Common myeloid progenitor, CD34-positive (primary cell): ENCODE results near the gene MTG2.

ENCODE experiments used
- CTCF ChIA-PET: fragments of 350-600 bp; sonication (Branson Sonifier 250); formaldehyde crosslinking; loops from one replicate; lab custom pipeline; 2021; ENCODE audit warnings: antibody characterized with exemption; lab: Charles Lee
- POLR2A ChIA-PET: fragments of 350-600 bp; sonication (Branson Sonifier 250); formaldehyde crosslinking; loops from one replicate; lab custom pipeline; 2021; ENCODE audit warnings: antibody characterized with exemption; lab: Charles Lee
- DNase-seq, 3 donors: peaks; one replicate each; pipeline versions ENCODE4 v3.0.0 to v3.0.0-alpha.2; 2013
- H3K27ac ChIP-seq, 2 experiments: 1 replicate in 1 of 2; 2 replicates in 1 of 2; pipeline ENCODE4 v1.7.0; 2013; ENCODE audit warnings: inconsistent platforms in 2 of 2, low read length in 2 of 2, mild to moderate bottlenecking in 2 of 2, low read depth in 1 of 2, moderate library complexity in 1 of 2; ENCODE audit not compliant: severe bottlenecking in 2 of 2, insufficient read depth in 1 of 2, poor library complexity in 1 of 2
- H3K27me3 ChIP-seq, 5 experiments: replicated peaks in 2 of 5; 1 replicate in 3 of 5; 2 replicates in 2 of 5; pipeline versions ENCODE4 v1.6.1 to v1.7.0; 2013; ENCODE audit warnings: low read length in 4 of 5, mild to moderate bottlenecking in 2 of 5, moderate library complexity in 2 of 5, inconsistent platforms in 1 of 5; ENCODE audit not compliant: insufficient read depth in 5 of 5, control insufficient read depth in 4 of 5
- H3K36me3 ChIP-seq, 4 experiments: 1 replicate in 2 of 4; 2 replicates in 2 of 4; pipeline versions ENCODE4 v1.6.1 to v1.7.0; 2013; ENCODE audit warnings: low read length in 3 of 4, control low read depth in 1 of 4, mild to moderate bottlenecking in 1 of 4; ENCODE audit not compliant: control insufficient read depth in 4 of 4, insufficient read depth in 4 of 4
- H3K4me1 ChIP-seq, 4 experiments: 1 replicate in 3 of 4; 2 replicates in 1 of 4; pipeline versions ENCODE4 v1.6.1 to v1.7.1; 2013; ENCODE audit warnings: low read length in 3 of 4, mild to moderate bottlenecking in 3 of 4, control low read depth in 1 of 4, inconsistent platforms in 1 of 4, moderate library complexity in 1 of 4; ENCODE audit not compliant: control insufficient read depth in 4 of 4, insufficient read depth in 4 of 4; ENCODE audit errors: control extremely low read depth in 1 of 4
- H3K4me3 ChIP-seq, 7 experiments: 1 replicate in 4 of 7; 2 replicates in 3 of 7; pipeline versions ENCODE4 v1.5.1 to v1.7.0; 2013; ENCODE audit warnings: mild to moderate bottlenecking in 7 of 7, low read length in 6 of 7, moderate library complexity in 6 of 7, inconsistent platforms in 2 of 7, low read depth in 2 of 7, control low read depth in 1 of 7; ENCODE audit not compliant: insufficient read depth in 4 of 7, control insufficient read depth in 1 of 7; ENCODE audit errors: extremely low read depth in 1 of 7
- H3K9me3 ChIP-seq, 5 experiments: 1 replicate in 4 of 5; 2 replicates in 1 of 5; pipeline versions ENCODE4 v1.6.1 to v1.7.1; 2013; ENCODE audit warnings: low read length in 4 of 5, mild to moderate bottlenecking in 2 of 5, inconsistent platforms in 1 of 5, low read depth in 1 of 5, moderate library complexity in 1 of 5; ENCODE audit not compliant: control insufficient read depth in 4 of 5, insufficient read depth in 2 of 5; ENCODE audit errors: control extremely low read depth in 1 of 5
- WGBS: methylation state at CpG from one replicate; pipeline ENCODE4 v1.1.5; 2013; ENCODE audit not compliant: insufficient coverage; 5-methylcytosine and 5-hydroxymethylcytosine counted together

MTG2 gene

GRCh38 chr20:62248890-62249560, 66.2 kb downstream of the MTG2 start:
- Histone ChIP-seq H3K27ac (no peak overlapping the region), H3K36me3 (peaks cover 0 to 11% (median 6%) of the 10 kb centered on the region in 4 experiments), H3K9me3 (no peaks in the 10 kb centered on the region), H3K27me3 (no peaks in the 10 kb centered on the region), H3K4me1 (peaks cover 0 to 21% (median 18%) of the 10 kb centered on the region in 4 experiments), H3K4me3 (no peak overlapping the region)
- DNase-seq = no peak
- 94% methylated on average over 3 of the region's 6 CpGs for WGBS
- POLR2A ChIA-PET = no interaction called here
- CTCF ChIA-PET = no interaction called here

- peaks cover 0 to 18% (median 10%) of the 10 kb centered on the region in 4 experiments for H3K4me1 ChIP-seq
- H3K27ac ChIP-seq = no peak overlapping the region
- no peak for DNase-seq
- CTCF ChIA-PET = no interaction called here
- no peaks in the 10 kb centered on the region for H3K9me3 ChIP-seq
- H3K4me3 ChIP-seq = no peak overlapping the region
- POLR2A ChIA-PET = no interaction called here
- no peaks in the 10 kb centered on the region for H3K27me3 ChIP-seq
- H3K36me3 ChIP-seq = peaks cover 0 to 21% (median 13%) of the 10 kb centered on the region in 4 experiments
- WGBS = 82% methylated on average over 23 of the region's 26 CpGs
Measured at GRCh38 chr20:62252342-62252966, 69.6 kb downstream of the MTG2 start.
